Ovary (tissue), 3 donors: ENCODE data around the gene AP2M1.

Source experiments
- EP300 ChIP-seq: sonication (generic); formaldehyde crosslinking; IDR thresholded peaks from one replicate; pipeline ENCODE4 v1.6.1; 2017; ENCODE audit warnings: antibody characterized with exemption
- POLR2A ChIP-seq: fragments of 450-650 bp; IDR thresholded peaks from one replicate; pipeline ENCODE4 v1.6.1; 2017; ENCODE audit warnings: antibody characterized with exemption, mild to moderate bottlenecking, moderate library complexity
- TF ChIP-seq, protein P1 (sequence below), 3 donors: fragments of 450-650 bp in 2 of 3; fragments of 200-600 bp in 1 of 3; IDR thresholded peaks; one replicate each; pipeline versions ENCODE4 v1.5.1 to v1.8.0; 2016 to 2022; ENCODE audit warnings: antibody characterized with exemption in 3 of 3, mild to moderate bottlenecking in 1 of 3
- donor health status: DM: no; HTN: no; CAD: no.

DNA sequence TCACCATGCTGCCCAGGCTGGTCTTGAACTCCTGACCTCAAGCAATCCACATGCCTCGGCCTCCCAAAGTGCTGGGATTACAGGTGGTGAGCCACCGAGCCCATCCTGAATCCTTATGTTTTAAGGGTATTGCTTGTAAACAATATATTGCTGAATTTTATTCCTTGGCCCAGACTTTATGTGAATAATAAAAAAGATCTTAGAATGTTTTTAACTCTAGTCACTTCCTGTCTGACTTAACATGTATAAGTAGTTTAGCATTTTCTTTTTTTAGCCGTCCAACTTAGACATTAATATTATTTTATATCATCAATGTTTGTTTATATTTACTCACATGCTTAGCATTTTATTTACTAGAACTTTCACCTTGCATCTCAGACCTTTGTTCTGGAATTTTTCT is 48.6 kb upstream of the AP2M1 start:
- TF ChIP-seq POLR2A (no peak), EP300 (no peak)
- TF ChIP-seq, protein P1, sequence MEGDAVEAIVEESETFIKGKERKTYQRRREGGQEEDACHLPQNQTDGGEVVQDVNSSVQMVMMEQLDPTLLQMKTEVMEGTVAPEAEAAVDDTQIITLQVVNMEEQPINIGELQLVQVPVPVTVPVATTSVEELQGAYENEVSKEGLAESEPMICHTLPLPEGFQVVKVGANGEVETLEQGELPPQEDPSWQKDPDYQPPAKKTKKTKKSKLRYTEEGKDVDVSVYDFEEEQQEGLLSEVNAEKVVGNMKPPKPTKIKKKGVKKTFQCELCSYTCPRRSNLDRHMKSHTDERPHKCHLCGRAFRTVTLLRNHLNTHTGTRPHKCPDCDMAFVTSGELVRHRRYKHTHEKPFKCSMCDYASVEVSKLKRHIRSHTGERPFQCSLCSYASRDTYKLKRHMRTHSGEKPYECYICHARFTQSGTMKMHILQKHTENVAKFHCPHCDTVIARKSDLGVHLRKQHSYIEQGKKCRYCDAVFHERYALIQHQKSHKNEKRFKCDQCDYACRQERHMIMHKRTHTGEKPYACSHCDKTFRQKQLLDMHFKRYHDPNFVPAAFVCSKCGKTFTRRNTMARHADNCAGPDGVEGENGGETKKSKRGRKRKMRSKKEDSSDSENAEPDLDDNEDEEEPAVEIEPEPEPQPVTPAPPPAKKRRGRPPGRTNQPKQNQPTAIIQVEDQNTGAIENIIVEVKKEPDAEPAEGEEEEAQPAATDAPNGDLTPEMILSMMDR (IDR thresholded peaks at IDR 0.05): no peak
